GM12878 (cell line): ENCODE data around the gene HTRA2. TPM values are rescaled to one million over a fixed set of nuclear protein-coding genes. Genes with fewer than 3 reads are reported as not detected.

ENCODE experiments used
- CHD1 ChIP-seq: IDR thresholded peaks from 2 replicates; pipeline ENCODE4 v1.6.1; 2012; ENCODE audit warnings: low read depth, low read length, improper control_type of control experiment
- CREM ChIP-seq: IDR thresholded peaks from 2 replicates; pipeline ENCODE4 v1.6.1; 2014; ENCODE audit warnings: antibody characterized with exemption, low read depth
- EZH2 ChIP-seq: IDR thresholded peaks from 2 replicates; pipeline ENCODE4 v1.6.1; 2012; ENCODE audit warnings: low read depth, mild to moderate bottlenecking, control low read depth, inconsistent platforms, low read length, borderline replicate concordance; ENCODE audit not compliant: control insufficient read depth
- HDGF ChIP-seq: fragments of 450-650 bp; IDR thresholded peaks from 2 replicates; pipeline ENCODE4 v1.6.1; 2016; ENCODE audit warnings: antibody characterized with exemption
- IRF5 ChIP-seq: fragments of 450-650 bp; IDR thresholded peaks from 2 replicates; pipeline ENCODE4 v1.6.1; 2017; ENCODE audit warnings: borderline replicate concordance
- LARP7 ChIP-seq: fragments of 450-650 bp; IDR thresholded peaks from 2 replicates; pipeline ENCODE4 v1.6.1; 2017; ENCODE audit warnings: mild to moderate bottlenecking
- NR2F1 ChIP-seq: fragments of 450-650 bp; conservative IDR thresholded peaks from 2 replicates; pipeline ENCODE4 v1.6.1; 2017; ENCODE audit warnings: mild to moderate bottlenecking
- POLR2AphosphoS2 ChIP-seq: IDR thresholded peaks from 2 replicates; pipeline ENCODE4 v1.6.1; 2011; ENCODE audit warnings: low read depth, mild to moderate bottlenecking, low read length, improper control_type of control experiment, moderate library complexity
- RUNX3 ChIP-seq: IDR thresholded peaks from 2 replicates; pipeline ENCODE4 v1.6.1; 2012; ENCODE audit warnings: low read length, inconsistent platforms
- SIX5 ChIP-seq: IDR thresholded peaks from 2 replicates; pipeline ENCODE4 v1.6.1; 2011; ENCODE audit warnings: mild to moderate bottlenecking, low read depth, low read length, moderate library complexity; ENCODE audit not compliant: severe bottlenecking
- SREBF1 ChIP-seq: IDR thresholded peaks from 2 replicates; pipeline ENCODE4 v1.6.1; 2012; ENCODE audit warnings: mild to moderate bottlenecking, low read length
- TARDBP ChIP-seq: IDR thresholded peaks from 2 replicates; pipeline ENCODE4 v1.6.1; 2016; ENCODE audit warnings: borderline replicate concordance
- ZZZ3 ChIP-seq: IDR thresholded peaks from 2 replicates; pipeline ENCODE4 v1.6.1; 2011; ENCODE audit warnings: low read depth; ENCODE audit not compliant: control insufficient read depth, insufficient read length
- polyA plus RNA-seq, 11 experiments: library from polyadenylated mRNA; depleted of rRNA in 4 of 11; unstranded in 6 of 11; stranded (reverse) in 5 of 11; fragments of >200 nt; fragmentation: Nextera tagmentation in 4 of 11; fragmentation: Illumina TruSeq in 1 of 11; extraction: Ambion mirVana in 4 of 11; extraction: Trizol in 1 of 11; gene quantifications; 1 replicate in 1 of 11; 2 replicates in 10 of 11; pipeline versions ENCODE4 v1.2.1 to v1.2.3, GENCODE V29; 2011 to 2016; ENCODE audit warnings: inconsistent platforms in 2 of 11, missing spikeins in 2 of 11, low read depth in 1 of 11
- total RNA-seq, 4 experiments: library from RNA; depleted of rRNA in 3 of 4; stranded (reverse); fragments of >200 nt in 3 of 4; fragmentation: Illumina TruSeq in 1 of 4; extraction: Trizol in 1 of 4; gene quantifications; 2 replicates each; pipeline versions ENCODE4 v1.2.1 to v1.2.3, GENCODE V29; 2013 to 2021
- TF ChIP-seq, protein P1 (sequence below): IDR thresholded peaks from 2 replicates; pipeline ENCODE4 v1.6.1; 2011; ENCODE audit warnings: mild to moderate bottlenecking, low read depth, low read length, moderate library complexity; ENCODE audit not compliant: insufficient replicate concordance
- TF ChIP-seq, protein P2 (sequence below): IDR thresholded peaks from 2 replicates; pipeline ENCODE4 v1.6.1; 2012; ENCODE audit warnings: low read depth, low read length, improper control_type of control experiment
- TF ChIP-seq, protein P3 (sequence below): IDR thresholded peaks from 2 replicates; pipeline ENCODE4 v1.6.1; 2012; ENCODE audit warnings: improper control_type of control experiment, low read depth, low read length; ENCODE audit not compliant: insufficient replicate concordance

Gene HTRA2
- total and polyA plus RNA-seq, 10 of the 15 experiments (the other 5 are each of a cell fraction or from before 2014, with no cell fraction given), result 42.3 to 73.9 (median 54.6) TPM

DNA sequence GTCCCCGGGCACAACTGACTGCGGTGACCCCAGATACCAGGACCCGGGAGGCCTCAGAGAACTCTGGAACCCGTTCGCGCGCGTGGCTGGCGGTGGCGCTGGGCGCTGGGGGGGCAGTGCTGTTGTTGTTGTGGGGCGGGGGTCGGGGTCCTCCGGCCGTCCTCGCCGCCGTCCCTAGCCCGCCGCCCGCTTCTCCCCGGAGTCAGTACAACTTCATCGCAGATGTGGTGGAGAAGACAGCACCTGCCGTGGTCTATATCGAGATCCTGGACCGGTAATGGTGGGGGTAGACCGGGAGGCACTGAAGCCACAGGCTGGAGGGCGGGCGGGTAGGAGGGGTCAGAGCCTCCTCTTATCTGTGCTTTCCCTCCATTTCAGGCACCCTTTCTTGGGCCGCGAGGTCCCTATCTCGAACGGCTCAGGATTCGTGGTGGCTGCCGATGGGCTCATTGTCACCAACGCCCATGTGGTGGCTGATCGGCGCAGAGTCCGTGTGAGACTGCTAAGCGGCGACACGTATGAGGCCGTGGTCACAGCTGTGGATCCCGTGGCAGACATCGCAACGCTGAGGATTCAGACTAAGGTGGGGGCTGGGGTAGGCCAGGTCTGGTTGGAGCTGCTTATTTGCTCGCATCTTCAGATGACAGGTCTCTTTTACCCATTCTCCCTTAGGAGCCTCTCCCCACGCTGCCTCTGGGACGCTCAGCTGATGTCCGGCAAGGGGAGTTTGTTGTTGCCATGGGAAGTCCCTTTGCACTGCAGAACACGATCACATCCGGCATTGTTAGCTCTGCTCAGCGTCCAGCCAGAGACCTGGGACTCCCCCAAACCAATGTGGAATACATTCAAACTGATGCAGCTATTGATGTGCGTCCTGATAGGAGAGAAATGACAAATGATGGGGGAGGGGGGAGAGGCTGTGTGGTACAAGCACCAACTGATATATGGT is 780 bp downstream of the HTRA2 start (continued):
- TF ChIP-seq, protein P1, sequence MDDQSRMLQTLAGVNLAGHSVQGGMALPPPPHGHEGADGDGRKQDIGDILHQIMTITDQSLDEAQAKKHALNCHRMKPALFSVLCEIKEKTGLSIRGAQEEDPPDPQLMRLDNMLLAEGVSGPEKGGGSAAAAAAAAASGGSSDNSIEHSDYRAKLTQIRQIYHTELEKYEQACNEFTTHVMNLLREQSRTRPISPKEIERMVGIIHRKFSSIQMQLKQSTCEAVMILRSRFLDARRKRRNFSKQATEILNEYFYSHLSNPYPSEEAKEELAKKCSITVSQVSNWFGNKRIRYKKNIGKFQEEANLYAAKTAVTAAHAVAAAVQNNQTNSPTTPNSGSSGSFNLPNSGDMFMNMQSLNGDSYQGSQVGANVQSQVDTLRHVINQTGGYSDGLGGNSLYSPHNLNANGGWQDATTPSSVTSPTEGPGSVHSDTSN, result no peak
- TF ChIP-seq, protein P2, sequence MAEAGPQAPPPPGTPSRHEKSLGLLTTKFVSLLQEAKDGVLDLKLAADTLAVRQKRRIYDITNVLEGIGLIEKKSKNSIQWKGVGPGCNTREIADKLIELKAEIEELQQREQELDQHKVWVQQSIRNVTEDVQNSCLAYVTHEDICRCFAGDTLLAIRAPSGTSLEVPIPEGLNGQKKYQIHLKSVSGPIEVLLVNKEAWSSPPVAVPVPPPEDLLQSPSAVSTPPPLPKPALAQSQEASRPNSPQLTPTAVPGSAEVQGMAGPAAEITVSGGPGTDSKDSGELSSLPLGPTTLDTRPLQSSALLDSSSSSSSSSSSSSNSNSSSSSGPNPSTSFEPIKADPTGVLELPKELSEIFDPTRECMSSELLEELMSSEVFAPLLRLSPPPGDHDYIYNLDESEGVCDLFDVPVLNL, result no peak
- TF ChIP-seq TARDBP (no peak; the same call in 1 of the 2 replicates), NR2F1 (peak; percentile 63), ZZZ3 (no peak), SIX5 (no peak), HDGF (peak; percentile 76; the same call in 1 of the 2 replicates), SREBF1 (no peak), CREM (no peak; the same call in 1 of the 2 replicates), EZH2 (no peak), IRF5 (no peak), POLR2AphosphoS2 (peak; percentile 71; the same call in 1 of the 2 replicates), LARP7 (no peak; the same call in 1 of the 2 replicates), CHD1 (no peak), RUNX3 (no peak)
- TF ChIP-seq, protein P3, sequence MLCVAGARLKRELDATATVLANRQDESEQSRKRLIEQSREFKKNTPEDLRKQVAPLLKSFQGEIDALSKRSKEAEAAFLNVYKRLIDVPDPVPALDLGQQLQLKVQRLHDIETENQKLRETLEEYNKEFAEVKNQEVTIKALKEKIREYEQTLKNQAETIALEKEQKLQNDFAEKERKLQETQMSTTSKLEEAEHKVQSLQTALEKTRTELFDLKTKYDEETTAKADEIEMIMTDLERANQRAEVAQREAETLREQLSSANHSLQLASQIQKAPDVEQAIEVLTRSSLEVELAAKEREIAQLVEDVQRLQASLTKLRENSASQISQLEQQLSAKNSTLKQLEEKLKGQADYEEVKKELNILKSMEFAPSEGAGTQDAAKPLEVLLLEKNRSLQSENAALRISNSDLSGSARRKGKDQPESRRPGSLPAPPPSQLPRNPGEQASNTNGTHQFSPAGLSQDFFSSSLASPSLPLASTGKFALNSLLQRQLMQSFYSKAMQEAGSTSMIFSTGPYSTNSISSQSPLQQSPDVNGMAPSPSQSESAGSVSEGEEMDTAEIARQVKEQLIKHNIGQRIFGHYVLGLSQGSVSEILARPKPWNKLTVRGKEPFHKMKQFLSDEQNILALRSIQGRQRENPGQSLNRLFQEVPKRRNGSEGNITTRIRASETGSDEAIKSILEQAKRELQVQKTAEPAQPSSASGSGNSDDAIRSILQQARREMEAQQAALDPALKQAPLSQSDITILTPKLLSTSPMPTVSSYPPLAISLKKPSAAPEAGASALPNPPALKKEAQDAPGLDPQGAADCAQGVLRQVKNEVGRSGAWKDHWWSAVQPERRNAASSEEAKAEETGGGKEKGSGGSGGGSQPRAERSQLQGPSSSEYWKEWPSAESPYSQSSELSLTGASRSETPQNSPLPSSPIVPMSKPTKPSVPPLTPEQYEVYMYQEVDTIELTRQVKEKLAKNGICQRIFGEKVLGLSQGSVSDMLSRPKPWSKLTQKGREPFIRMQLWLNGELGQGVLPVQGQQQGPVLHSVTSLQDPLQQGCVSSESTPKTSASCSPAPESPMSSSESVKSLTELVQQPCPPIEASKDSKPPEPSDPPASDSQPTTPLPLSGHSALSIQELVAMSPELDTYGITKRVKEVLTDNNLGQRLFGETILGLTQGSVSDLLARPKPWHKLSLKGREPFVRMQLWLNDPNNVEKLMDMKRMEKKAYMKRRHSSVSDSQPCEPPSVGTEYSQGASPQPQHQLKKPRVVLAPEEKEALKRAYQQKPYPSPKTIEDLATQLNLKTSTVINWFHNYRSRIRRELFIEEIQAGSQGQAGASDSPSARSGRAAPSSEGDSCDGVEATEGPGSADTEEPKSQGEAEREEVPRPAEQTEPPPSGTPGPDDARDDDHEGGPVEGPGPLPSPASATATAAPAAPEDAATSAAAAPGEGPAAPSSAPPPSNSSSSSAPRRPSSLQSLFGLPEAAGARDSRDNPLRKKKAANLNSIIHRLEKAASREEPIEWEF, result peak; percentile 86
